ENCODE results near the gene ACKR2.

GRCh38 chr3:42778644-42779043, 30.6 kb upstream of the ACKR2 start:
- TF ChIP-seq CTCF (conservative IDR thresholded peaks at IDR 0.05; ENCODE audit: low read depth in 2 of 2) (no peak), EZH2 (IDR thresholded peaks at IDR 0.05; ENCODE audit: low read depth, unreplicated experiment) (no peak), ZNF114 (CRISPR knock-in tag; IDR thresholded peaks at IDR 0.05) (no peak), POLR2AphosphoS5 (IDR thresholded peaks at IDR 0.05; ENCODE audit: low read depth) (no peak), REST (IDR thresholded peaks at IDR 0.05; ENCODE audit: unreplicated experiment) (no peak), ZNF331 (CRISPR knock-in tag; IDR thresholded peaks at IDR 0.05; ENCODE audit: low read depth) (no peak), EZH2phosphoT487 (IDR thresholded peaks at IDR 0.05; ENCODE audit: unreplicated experiment) (no peak), CREB1 (CRISPR knock-in tag; IDR thresholded peaks at IDR 0.05; ENCODE audit: low read depth) (no peak), JUNB (IDR thresholded peaks at IDR 0.05; ENCODE audit: unreplicated experiment) (no peak), NANOG (IDR thresholded peaks at IDR 0.05; ENCODE audit: borderline replicate concordance) (no peak), ETS1 (IDR thresholded peaks at IDR 0.05) (no peak), STAT1 (IDR thresholded peaks at IDR 0.05; ENCODE audit: unreplicated experiment) (no peak), ZNF462 (CRISPR knock-in tag; IDR thresholded peaks at IDR 0.05) (no peak)

Data from GM23338 (cell line).